D721Med (cell line): ENCODE data around the gene NAPA.

Source experiments
- DNase-seq: peaks from one replicate; pipeline ENCODE4 v3.0.0; 2011; ENCODE audit warnings: low spot score; ENCODE audit not compliant: insufficient read length
- FAIRE-seq: peaks from 2 replicates; lab custom pipeline; 2011; peaks lifted over from hg19 to GRCh38; lab: Jason Lieb, UNC
- TF ChIP-seq, protein P1 (sequence below): IDR thresholded peaks from 2 replicates; pipeline ENCODE4 v1.5.1; 2012; ENCODE audit warnings: mild to moderate bottlenecking, control low read depth; ENCODE audit not compliant: insufficient read depth; ENCODE audit errors: missing control alignments

NAPA gene

DNA sequence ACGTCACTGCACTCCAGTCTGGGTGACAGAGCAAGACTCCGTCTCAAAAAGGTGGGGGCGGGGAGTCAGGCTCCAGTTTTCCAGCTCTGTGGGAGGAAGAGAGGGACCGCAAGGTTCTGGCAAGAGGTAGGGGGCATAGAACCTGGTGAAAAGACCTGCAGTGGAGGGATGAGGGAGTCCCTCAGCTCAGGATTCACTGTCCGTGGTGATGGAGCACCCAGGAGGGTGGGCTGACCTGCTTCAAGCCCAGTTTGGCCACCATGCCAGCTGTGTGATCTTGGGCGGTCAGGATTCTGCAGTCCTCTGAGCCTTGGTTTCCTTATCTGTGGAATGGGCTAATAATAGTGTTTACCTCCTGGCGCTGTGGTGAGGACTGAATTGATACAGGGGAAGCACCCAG lies 64.4 kb downstream of the NAPA start:
- DNase-seq (no peak), FAIRE-seq (no peak)
- TF ChIP-seq, protein P1, sequence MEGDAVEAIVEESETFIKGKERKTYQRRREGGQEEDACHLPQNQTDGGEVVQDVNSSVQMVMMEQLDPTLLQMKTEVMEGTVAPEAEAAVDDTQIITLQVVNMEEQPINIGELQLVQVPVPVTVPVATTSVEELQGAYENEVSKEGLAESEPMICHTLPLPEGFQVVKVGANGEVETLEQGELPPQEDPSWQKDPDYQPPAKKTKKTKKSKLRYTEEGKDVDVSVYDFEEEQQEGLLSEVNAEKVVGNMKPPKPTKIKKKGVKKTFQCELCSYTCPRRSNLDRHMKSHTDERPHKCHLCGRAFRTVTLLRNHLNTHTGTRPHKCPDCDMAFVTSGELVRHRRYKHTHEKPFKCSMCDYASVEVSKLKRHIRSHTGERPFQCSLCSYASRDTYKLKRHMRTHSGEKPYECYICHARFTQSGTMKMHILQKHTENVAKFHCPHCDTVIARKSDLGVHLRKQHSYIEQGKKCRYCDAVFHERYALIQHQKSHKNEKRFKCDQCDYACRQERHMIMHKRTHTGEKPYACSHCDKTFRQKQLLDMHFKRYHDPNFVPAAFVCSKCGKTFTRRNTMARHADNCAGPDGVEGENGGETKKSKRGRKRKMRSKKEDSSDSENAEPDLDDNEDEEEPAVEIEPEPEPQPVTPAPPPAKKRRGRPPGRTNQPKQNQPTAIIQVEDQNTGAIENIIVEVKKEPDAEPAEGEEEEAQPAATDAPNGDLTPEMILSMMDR = no peak

DNA sequence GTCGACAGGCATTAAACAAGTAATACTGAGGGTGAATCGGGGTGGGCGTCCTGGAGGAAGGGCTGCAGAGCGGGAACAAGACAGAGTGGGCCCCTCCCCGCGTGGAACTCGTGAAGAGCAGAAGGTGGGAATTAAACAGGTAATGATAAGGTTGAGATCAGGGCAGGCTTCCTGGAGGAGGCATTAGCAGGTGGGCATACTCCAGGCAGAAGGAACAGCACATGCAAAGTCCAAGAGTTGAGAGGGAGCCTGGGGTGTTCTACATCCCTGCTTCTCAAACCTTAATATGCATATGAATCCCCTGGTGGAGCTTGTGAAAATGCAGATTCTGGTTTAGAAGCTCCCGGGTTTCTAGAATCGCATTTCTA lies 66.5 kb downstream of the NAPA start:
- FAIRE-seq (no peak), DNase-seq (no peak)
- TF ChIP-seq, protein P1 = no peak

DNA sequence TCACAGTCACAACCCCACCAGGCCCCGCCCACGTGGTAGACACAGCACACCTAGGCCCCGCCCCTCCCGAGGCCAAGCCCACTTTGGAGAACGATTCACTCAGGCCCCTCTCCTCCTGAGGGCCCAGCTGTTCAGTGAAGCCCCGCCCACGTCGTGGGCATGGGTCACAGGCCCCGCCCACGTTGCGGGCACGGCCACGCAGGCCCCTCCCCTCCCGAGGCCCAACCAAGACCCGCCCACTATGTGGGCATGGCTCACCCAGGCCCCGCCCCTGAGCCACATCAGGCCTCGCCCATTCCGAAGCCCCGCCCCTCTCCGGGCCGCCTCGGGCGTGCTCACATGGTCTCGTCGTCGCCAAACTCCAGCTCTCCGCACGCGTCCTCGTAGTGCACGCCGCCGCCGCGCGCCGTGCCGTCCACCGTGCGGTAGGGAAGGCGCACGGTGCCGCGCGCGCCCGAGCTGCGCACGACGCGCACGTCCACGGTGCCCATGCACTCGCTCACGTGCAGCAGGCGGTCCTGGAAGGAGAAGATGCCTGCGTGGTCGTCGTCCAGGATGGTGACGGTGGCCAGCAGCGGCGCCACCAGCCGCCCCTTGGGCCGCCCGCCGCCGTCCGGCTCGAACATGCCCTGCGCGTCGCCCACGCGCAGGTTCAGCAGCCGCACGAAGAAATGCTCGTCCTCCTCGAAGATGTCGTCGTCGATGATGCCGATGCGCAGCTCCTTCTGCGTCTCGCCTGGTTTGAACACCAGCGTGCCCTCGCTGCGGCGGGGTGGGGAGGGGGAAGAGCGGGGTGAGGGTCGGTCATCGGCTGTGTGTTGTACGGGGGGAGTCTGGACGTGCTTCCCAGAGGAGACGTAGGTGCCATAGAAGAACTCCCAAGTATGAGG lies 67.1 kb downstream of the NAPA start:
- no peak for FAIRE-seq
- DNase-seq = no peak
- TF ChIP-seq, protein P1 = no peak

DNA sequence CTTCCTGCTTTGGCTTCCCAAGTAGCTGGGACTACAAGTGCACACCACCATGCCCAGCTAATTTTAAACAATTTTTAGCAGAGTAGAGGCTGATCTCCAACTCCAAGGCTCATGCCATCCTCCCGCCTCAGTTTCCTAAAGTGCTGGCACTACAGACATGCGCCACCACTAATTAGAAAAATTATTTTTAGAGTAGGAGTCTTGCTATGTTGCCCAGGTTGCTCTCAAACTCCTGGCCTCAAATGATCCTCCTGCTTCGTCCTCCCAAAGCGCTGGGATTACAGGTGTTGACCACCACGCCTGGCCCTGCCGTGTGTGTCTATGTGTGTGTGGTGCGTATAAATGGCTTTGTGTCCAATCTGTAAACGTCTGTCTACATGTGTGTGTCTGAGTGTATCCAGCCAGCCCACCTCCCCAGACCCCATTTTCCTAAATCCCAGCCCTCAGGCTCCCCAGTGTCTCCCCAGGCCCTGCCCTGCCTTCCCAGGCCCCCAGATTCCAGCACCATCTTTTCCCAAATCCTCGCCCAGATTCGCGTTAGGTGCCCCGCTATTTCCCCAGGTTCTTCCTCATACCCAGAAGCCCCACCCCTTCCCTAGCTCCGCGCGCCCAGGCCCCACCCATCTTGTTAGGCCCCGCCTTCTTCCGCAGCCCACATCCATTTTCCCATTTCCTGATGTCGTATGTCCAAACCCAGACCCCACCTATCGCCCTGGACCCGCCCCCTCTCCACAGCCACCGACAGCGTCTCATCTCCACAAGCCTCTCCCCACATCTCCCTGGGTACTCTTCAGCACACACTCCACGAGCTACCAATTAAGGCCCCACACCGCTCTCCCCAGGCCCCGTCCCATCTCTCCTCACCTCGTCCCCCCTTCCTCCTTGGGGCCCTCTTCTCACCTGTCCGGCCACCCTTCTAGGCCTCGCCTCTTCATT lies 68.1 kb downstream of the NAPA start:
- DNase-seq = no peak
- no peak for FAIRE-seq
- TF ChIP-seq, protein P1 = no peak

DNA sequence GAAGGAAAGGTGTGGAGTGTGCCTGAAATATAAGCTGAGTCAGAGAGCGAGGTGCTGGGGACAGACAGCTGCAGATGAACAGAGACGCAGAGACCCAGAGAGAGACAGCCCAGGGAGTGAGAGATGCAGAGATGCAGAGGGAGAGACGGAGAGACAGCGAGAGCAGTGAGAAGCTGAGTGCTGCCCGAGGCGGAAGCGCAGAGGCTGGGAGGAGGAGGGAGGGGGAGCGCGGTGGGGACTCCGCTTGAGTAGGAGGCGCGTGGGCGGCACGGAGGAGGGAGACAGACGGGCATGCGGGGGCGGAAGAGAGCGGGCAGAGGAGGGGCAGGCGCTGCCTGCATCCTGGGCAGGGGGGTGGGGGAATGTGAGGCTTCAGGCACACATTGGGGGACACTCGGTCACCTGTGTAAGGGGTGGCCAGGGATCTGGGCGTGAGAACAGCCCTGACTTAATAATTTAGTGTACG lies 68.9 kb downstream of the NAPA start:
- TF ChIP-seq, protein P1 = no peak
- DNase-seq (no peak), FAIRE-seq (no peak)

DNA sequence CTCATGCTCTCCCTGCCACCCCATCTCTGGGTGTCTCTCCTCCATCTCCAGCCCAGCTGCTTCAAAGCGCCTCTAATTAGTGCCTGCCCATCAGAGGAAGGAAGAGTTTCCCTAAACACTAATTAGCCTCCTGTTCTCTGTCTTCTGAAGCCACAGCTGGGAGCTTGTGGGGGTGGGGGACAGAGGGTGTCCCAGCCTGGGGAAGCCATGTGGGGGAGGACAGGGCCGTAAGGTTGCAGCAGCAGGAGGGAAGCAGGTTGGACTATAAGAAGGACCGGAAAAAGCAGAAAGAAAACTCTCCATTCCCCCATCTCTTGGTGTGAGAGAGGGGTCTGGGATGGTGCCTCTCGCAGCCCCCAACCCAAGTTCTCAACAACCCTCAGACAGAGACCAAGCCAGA lies 69.3 kb downstream of the NAPA start:
- DNase-seq = no peak
- TF ChIP-seq, protein P1 = no peak
- no peak for FAIRE-seq
